Frontal cortex (tissue), 4 donors: ENCODE results near the gene G3BP2. TPM values are rescaled to one million over a fixed set of nuclear protein-coding genes. Genes with fewer than 3 reads are reported as not detected.
"Not testable (repeated sequence)": the region's sequence is repeated elsewhere in the genome, so short reads cannot be mapped to it uniquely, and the experiment has no call there.

Experiments
- DNase-seq, 2 donors: peaks; one replicate each; pipeline ENCODE4 v3.0.0; 2012; ENCODE audit warnings: low spot score in 2 of 2
- FAIRE-seq: peaks from 2 replicates; lab custom pipeline; 2012; peaks lifted over from hg19 to GRCh38; lab: Jason Lieb, UNC
- total RNA-seq: library from RNA; depleted of rRNA; stranded (reverse); fragments of >200 nt; gene quantifications from one replicate; pipeline ENCODE4 v1.2.3, GENCODE V29; 2014
- donor health status: control.
- donor health status: control.
- donor health status: control.

The G3BP2 gene
- total RNA-seq, 1 donor from 2014 or later: 472 TPM

- DNase-seq (no peak), FAIRE-seq (no peak)
Observed at GRCh38 chr4:75686346-75686745, 13.1 kb upstream of the G3BP2 start.

DNA sequence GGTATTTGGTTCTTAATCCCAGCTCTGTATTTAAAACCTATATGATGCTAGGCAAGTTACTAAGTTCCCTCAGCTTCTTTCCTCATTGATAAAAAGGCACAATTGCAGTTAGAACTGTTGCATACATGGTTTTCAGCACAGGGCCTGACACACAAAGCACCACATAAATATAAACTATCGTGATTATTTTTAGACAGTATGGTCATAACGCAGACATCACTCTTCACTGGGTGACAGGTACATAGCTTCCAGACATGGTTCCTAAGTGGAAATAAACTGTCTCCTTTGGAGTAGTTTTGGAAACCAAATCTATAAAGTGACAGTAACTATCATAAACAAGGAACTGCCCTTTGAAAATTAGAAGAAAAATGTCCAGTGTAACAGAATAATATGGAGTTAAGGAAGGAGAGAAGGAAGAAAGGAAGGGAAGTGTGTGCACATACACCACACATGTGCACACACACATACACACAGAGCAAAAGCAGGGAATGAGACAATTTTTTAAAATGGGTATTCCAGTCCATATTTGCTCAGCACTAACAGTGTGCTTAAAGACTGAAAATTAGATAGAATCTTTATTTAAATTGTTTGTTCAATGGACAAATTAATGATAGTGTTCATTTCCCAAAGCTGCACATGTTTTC is 12.5 kb upstream of the G3BP2 start:
- no peak for DNase-seq
- no peak for FAIRE-seq

DNA sequence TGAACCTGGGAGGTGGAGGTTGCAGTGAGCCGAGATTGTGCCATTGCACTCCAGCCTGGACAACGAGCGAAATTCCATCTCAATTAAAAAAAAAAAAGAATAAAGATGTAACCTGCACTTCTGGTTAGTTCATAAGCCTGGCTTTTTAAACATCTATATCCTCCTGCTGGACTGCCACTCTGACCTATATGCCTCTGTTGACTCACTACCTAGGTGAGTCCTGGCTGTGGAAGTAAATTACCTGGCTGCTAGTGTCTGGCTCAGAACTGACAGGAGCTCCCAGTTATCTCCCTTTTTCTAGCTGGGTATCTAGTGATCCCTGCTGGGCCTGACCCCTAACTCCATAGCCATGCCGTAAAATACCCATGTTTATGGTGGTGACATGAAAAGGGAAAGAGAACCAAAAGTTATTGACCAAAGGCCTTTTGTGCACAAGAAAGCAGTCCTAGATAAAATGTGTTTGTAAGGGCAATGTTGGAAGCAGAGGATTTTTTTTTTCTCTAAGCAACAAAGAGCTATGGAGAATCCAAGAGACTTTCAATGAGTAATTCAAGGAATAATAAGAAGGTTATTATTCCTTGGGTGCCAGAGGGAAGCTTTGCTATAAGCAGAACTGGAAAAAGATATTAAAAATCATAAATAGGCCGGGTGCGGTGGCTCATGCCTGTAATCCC is 10.4 kb upstream of the G3BP2 start:
- FAIRE-seq: no peak
- DNase-seq: no peak

DNA sequence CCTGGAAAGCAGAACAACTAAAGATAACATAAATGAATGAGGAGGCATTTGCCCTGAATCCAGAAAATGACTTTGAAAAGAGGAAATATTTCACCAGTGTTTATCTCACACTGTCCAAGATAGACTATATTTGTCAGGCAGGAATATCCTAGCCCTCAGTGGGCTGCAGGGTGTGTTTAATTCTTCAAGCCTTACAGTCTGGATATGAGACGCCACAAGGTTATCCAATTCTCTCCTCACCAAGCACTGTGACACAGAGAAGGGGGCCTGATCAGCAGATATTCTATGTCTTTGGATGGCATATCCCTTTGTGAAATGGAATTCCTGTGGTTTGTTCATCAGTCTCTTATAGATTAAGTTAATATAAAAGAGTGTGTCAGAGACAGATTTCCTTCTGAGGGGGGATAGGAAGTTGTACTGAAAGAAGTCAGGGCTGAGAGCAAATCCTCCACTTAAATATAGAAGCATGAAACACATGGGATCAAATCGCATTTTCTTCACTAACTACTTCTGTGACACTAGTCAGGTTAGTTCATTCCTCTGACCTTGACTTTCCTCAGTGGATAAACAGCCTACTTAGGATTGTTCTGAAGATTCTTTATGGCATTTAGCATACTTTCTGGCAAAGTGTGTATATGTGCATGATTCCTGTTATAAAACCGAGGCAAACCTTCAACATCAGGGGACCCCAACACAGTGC is 6.8 kb upstream of the G3BP2 start:
- DNase-seq: no peak
- no peak for FAIRE-seq

- DNase-seq (no peak), FAIRE-seq (no peak)
Observed at GRCh38 chr4:75678965-75679364, 5.8 kb upstream of the G3BP2 start.

DNA sequence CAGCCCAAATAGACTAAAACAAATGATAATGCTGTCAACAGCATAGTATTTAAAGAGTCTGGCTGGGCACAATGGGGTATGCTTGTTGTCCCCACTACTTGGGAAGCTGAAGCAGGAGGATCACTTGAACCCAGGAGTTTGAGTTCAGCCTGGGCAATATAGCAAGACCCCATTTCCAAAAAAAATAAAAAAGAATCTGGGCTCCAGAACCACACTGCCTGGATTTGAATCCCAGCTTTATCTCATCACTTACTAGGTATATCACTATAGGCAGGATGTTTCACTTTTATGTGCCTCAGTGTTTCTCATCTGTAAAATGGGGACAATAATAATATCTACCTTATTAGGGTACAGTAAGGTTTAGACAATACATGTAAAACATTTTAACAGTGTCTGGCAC is 5.3 kb upstream of the G3BP2 start:
- DNase-seq: no peak
- FAIRE-seq: no peak

DNA sequence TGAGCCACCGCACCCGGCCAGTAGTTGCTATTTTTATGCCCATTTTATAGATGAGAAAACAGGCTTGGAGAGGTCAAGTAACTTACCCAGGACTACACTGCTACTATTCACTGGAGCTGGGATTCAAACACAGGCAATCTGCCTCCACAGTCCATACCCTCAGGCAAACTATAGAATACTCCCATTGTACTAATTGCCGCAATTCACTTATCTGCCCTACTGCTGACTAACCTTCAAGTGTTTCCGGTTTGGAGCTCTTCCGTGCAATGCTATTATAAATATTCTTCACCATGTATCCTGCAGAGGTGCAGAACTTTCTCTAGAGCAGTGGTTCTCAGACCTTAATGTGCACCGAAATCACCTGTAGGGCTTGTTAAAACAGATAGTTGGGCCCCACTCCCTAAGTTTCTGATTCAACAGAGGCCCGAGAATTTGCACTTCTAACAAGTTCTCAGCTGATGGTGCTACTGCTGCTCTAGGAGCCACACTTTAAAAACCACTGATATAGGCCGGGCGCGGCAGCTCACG is 1.9 kb upstream of the G3BP2 start:
- FAIRE-seq: no peak
- DNase-seq: no peak

GRCh38 chr4:75673959-75674328 is 733 bp upstream of the G3BP2 start:
- no peak for DNase-seq
- FAIRE-seq: no peak

GRCh38 chr4:75672461-75673026 is 667 bp downstream of the G3BP2 start:
- DNase-seq (peak; percentile 21 to 25), FAIRE-seq (no peak)

DNA sequence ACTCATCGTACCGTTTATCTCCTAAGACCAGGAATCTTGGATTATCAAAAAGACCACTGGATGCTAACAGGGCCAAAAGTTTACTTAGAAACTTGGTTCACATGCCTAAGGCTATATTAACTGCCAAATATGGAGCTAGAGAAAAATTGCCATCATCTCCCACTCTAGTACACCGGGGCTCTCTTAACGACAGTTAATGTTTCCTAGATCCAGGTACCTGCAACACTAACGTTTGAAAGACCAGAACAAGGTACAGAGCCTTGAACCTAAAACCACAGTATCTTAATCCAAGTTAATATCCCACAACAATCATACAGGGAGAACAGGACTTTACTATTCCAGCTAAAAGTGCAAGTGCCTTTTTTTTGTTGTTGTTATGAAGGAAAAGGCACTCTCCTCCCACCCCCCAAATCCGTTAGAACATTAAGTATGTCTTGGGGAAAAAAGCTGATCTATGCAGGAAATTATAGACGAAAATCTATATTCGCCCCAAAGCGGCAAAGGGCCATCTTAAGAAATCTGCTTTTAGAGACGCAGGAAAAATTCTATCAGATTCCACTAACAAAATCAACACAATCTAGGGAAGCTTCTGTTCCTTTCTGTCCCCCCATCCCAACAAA is 1.3 kb downstream of the G3BP2 start:
- no peak for FAIRE-seq

DNA sequence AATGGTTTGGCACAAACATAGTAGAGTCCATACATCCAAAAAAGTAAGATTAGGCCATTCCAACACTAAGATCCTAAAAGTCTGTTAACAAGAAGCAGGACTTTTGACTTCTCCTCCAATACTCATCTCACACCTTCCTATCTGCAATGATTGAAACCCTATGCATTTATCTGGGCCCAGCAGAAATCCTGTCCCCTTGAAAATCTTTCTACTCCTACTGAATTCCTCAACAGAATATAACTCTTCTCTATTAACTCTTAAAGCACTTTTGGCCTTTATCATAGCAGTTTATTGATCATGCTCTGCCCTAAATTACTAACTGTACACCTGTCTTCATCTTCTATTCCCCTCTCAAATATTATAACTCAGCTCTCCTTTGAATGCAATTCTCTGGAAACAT is 4.6 kb downstream of the G3BP2 start:
- DNase-seq (no peak), FAIRE-seq (no peak)

More for the DNA sequence above, 1.3 kb downstream of the G3BP2 start:
- no peak for DNase-seq

- FAIRE-seq, DNase-seq: not testable (repeated sequence)
Observed at GRCh38 chr4:75667636-75668035, 5.6 kb downstream of the G3BP2 start.

- DNase-seq: no peak
- FAIRE-seq: no peak
Observed at GRCh38 chr4:75666299-75666698, 6.9 kb downstream of the G3BP2 start.

DNA sequence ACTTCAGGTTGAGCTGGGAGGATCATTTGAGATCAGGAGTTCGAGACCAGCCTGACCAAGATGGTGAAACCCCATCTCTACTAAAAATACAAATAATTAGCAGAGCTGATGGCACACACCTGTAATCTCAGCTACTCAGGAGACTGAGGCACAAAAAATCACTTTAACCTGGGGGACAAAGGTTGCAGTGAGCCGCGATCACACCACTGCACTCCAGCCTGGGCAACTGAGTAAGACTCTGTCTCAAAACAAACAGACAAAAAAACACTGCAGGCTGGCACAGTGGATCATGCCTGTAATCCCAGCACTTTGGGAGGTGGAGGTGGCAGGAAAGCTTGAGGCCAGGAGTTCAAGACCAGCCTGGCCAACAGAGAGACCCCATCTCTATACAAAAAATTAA is 8.6 kb downstream of the G3BP2 start:
- not testable (repeated sequence) for DNase-seq, FAIRE-seq

GRCh38 chr4:75662626-75663025 is 10.6 kb downstream of the G3BP2 start:
- DNase-seq: no peak

DNA sequence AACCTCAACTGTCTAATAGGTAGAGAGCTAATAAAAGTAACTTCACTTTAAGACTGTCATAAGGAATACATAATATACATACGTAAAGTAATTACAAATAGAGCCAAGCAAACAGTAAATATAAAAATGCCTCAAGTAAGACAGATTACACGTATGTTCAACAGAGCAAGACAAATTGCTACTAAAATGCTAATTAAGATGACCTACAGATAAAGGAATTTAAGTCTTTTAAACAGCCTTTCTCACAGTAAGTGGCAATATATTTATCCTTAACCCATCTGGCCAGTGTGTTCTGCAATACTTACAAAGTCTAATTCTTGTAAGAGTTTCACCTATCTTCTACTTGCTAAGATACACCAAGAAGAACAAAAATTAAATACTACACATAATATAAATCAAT is 12.7 kb downstream of the G3BP2 start:
- FAIRE-seq (no peak), DNase-seq (no peak)

More at GRCh38 chr4:75662626-75663025, 10.6 kb downstream of the G3BP2 start:
- no peak for FAIRE-seq

- no peak for FAIRE-seq
- no peak for DNase-seq
Observed at GRCh38 chr4:75659512-75660031, 13.6 kb downstream of the G3BP2 start.

DNA sequence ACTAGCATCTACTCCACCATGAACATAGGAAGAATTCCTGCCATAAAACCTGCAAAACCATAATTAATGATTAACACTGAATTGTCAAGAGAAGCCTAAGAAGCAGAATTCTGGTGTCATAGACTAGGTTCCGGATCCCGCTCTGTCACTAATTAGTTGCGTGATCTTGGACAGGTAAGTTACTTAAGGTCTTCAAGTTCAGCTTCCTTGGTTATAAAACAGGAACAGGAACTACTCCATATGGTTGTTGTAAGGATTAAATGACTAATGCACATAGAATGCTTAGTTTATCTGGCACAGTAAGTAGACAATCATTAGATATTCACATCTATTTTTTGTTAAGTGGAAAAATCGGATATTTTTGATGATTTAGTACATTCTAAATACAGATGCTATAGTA is 14.3 kb downstream of the G3BP2 start:
- no peak for DNase-seq
- no peak for FAIRE-seq

GRCh38 chr4:75655562-75655961 is 17.6 kb downstream of the G3BP2 start:
- DNase-seq: no peak
- FAIRE-seq: no peak

DNA sequence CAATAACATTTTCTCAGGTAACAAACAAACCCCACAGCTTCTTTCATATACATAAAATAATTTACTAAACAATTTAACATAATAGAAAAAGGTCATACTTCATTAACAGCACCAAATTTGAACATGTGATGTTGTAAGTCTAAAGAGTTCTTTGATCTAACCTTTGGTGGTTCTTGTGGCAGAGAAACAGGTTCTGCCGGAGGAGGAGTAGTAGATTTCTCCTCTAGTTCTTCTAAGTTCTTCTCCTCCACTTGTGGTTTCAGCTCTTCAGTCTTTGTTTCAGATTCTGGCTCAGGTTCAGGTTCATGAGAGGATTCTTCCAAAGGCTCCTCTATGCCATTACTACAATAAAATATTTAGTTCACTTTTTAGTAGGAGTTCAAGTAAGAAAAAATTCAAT is 18.3 kb downstream of the G3BP2 start:
- DNase-seq: no peak
- no peak for FAIRE-seq
